SK-N-SH (cell line): ENCODE results near the gene CHD2. TPM values are rescaled to one million over a fixed set of nuclear protein-coding genes. Genes with fewer than 3 reads are reported as not detected.
A peak's percentile ranks its signal among the peaks of the same experiment; 100 is the strongest.

ENCODE experiments used
- CTCF ChIA-PET: fragments of 300-600, 350-600 bp; formaldehyde crosslinking; extraction: SDS; loops from one replicate; lab custom pipeline; 2021; lab: Yijun Ruan, JAX
- POLR2A ChIA-PET: fragments of 350-600 bp; sonication (Branson Sonifier 250); formaldehyde crosslinking; extraction: SDS; loops from one replicate; lab custom pipeline; 2020; ENCODE audit warnings: antibody characterized with exemption, inconsistent platforms; lab: Yijun Ruan, JAX
- DNase-seq: peaks from one replicate; pipeline ENCODE4 v3.0.0; 2012
- H2AFZ ChIP-seq: fragments of 200-600 bp; sonication (generic); 2 replicates; pipeline ENCODE4 v1.8.1; 2016; ENCODE audit warnings: antibody characterized with exemption, mild to moderate bottlenecking, low read depth
- H3F3A ChIP-seq: fragments of 200-600 bp; sonication (generic); replicated peaks from 2 replicates; pipeline ENCODE3; 2016; ENCODE audit warnings: antibody characterized with exemption, mild to moderate bottlenecking; ENCODE audit not compliant: insufficient read depth
- H3K27ac ChIP-seq, 2 experiments: fragments of 200-500 bp in 1 of 2; fragments of 200-600 bp in 1 of 2; sonication (Bioruptor generic) in 1 of 2; sonication (generic), shearing (Covaris generic) in 1 of 2; 2 replicates each; pipeline versions ENCODE4 v1.5.1 to v1.6.1; 2014 to 2016; ENCODE audit warnings: low read depth in 2 of 2, inconsistent platforms in 1 of 2, low read length in 1 of 2, mild to moderate bottlenecking in 1 of 2, mixed read lengths in 1 of 2
- H3K27me3 ChIP-seq: fragments of 200-600 bp; sonication (generic), shearing (Covaris generic); 2 replicates; pipeline ENCODE4 v1.6.1; 2016; ENCODE audit warnings: mixed run types; ENCODE audit not compliant: insufficient read depth
- H3K36me3 ChIP-seq, 2 experiments: fragments of 200-500 bp in 1 of 2; fragments of 200-600 bp in 1 of 2; sonication (Bioruptor generic) in 1 of 2; sonication (generic) in 1 of 2; replicated peaks in 1 of 2; 2 replicates each; pipeline versions ENCODE3 to v1.5.1; 2014 to 2016; ENCODE audit warnings: low read length in 1 of 2, mild to moderate bottlenecking in 1 of 2; ENCODE audit not compliant: insufficient read depth in 2 of 2, control insufficient read depth in 1 of 2
- H3K4me1 ChIP-seq, 2 experiments: fragments of 200-500 bp in 1 of 2; fragments of 200-600 bp in 1 of 2; sonication (Bioruptor generic) in 1 of 2; sonication (generic), shearing (Covaris generic) in 1 of 2; 2 replicates each; pipeline versions ENCODE4 v1.5.1 to v1.6.1; 2014 to 2016; ENCODE audit warnings: low read depth in 1 of 2, low read length in 1 of 2, mixed run types in 1 of 2; ENCODE audit not compliant: insufficient read depth in 2 of 2, control insufficient read depth in 1 of 2
- H3K4me2 ChIP-seq: fragments of 200-600 bp; sonication (generic), shearing (Covaris generic); 2 replicates; pipeline ENCODE4 v1.6.1; 2017; ENCODE audit warnings: mixed run types
- H3K4me3 ChIP-seq, 2 experiments: fragments of 200-500 bp in 1 of 2; fragments of 200-600 bp in 1 of 2; sonication (Bioruptor generic) in 1 of 2; sonication (generic), shearing (Covaris generic) in 1 of 2; 2 replicates each; pipeline versions ENCODE4 v1.5.1 to v1.8.1; 2014 to 2016; ENCODE audit warnings: low read depth in 2 of 2, inconsistent platforms in 1 of 2, low read length in 1 of 2, mild to moderate bottlenecking in 1 of 2, mixed read lengths in 1 of 2, moderate library complexity in 1 of 2
- H3K79me2 ChIP-seq: fragments of 200-600 bp; sonication (generic); 2 replicates; pipeline ENCODE4 v1.8.1; 2017; ENCODE audit warnings: mild to moderate bottlenecking; ENCODE audit not compliant: insufficient read depth
- H3K9ac ChIP-seq: fragments of 200-600 bp; sonication (generic); 2 replicates; pipeline ENCODE4 v1.6.1; 2017; ENCODE audit warnings: mixed run types
- H3K9me2 ChIP-seq: fragments of 200-600 bp; sonication (generic); 2 replicates; pipeline ENCODE4 v1.6.1; 2017; ENCODE audit warnings: mixed run types
- H3K9me3 ChIP-seq: fragments of 200-600 bp; sonication (generic); 2 replicates; pipeline ENCODE4 v1.6.1; 2017; ENCODE audit warnings: mixed run types, mild to moderate bottlenecking, moderate library complexity
- H4K20me1 ChIP-seq: fragments of 200-600 bp; sonication (generic); 2 replicates; pipeline ENCODE4 v1.6.1; 2017; ENCODE audit warnings: mild to moderate bottlenecking, mixed run types; ENCODE audit not compliant: insufficient read depth
- CHD2 ChIP-seq: fragments of 150-350 bp; IDR thresholded peaks from 2 replicates; pipeline ENCODE4 v1.6.1; 2018; ENCODE audit warnings: low read length; ENCODE audit not compliant: partially characterized antibody
- EP300 ChIP-seq, 2 experiments: IDR thresholded peaks; 2 replicates each; pipeline versions ENCODE4 v1.4.0 to v1.6.1; 2012; ENCODE audit warnings: borderline replicate concordance in 1 of 2, low read depth in 1 of 2, low read length in 1 of 2
- EZH2phosphoT487 ChIP-seq: fragments of 200-600 bp; sonication (generic); IDR thresholded peaks from 2 replicates; pipeline ENCODE4 v1.6.1; 2017; ENCODE audit warnings: low read depth, mixed run types, mild to moderate bottlenecking, antibody characterized with exemption, moderate library complexity, borderline replicate concordance
- FOXJ3 ChIP-seq: sonication (generic); formaldehyde crosslinking; IDR thresholded peaks from 2 replicates; pipeline ENCODE4 v1.5.1; 2020; ENCODE audit warnings: mild to moderate bottlenecking, missing genetic modification reagents
- GABPA ChIP-seq: IDR thresholded peaks from 2 replicates; pipeline ENCODE4 v1.4.0; 2012; ENCODE audit warnings: low read depth, mild to moderate bottlenecking
- IRF3 ChIP-seq: fragments of 150-350 bp; IDR thresholded peaks from 2 replicates; pipeline ENCODE4 v1.6.1; 2016; ENCODE audit warnings: mild to moderate bottlenecking, low read depth, low read length
- JUND ChIP-seq: IDR thresholded peaks from 2 replicates; pipeline ENCODE4 v1.4.0; 2012
- MEF2A ChIP-seq: IDR thresholded peaks from 2 replicates; pipeline ENCODE4 v1.4.0; 2012; ENCODE audit warnings: low read depth, borderline replicate concordance
- PBX3 ChIP-seq: IDR thresholded peaks from 2 replicates; pipeline ENCODE4; 2012
- POLR2AphosphoS5 ChIP-seq: IDR thresholded peaks from 2 replicates; pipeline ENCODE4 v1.6.1; 2012; ENCODE audit warnings: low read depth, low read length
- RAD21 ChIP-seq: IDR thresholded peaks from 2 replicates; pipeline ENCODE4 v1.6.1; 2012; ENCODE audit warnings: mild to moderate bottlenecking, low read length
- RXRA ChIP-seq: IDR thresholded peaks from 2 replicates; pipeline ENCODE4 v1.4.0; 2012; ENCODE audit warnings: low read depth, mild to moderate bottlenecking, borderline replicate concordance
- SIN3A ChIP-seq: IDR thresholded peaks from 2 replicates; pipeline ENCODE4 v1.6.1; 2012; ENCODE audit warnings: low read depth, mild to moderate bottlenecking, low read length, moderate library complexity, borderline replicate concordance
- TAF1 ChIP-seq: IDR thresholded peaks from 2 replicates; pipeline ENCODE4 v1.6.1; 2012; ENCODE audit warnings: low read depth, mild to moderate bottlenecking, low read length, moderate library complexity, borderline replicate concordance
- USF2 ChIP-seq: fragments of 150-350 bp; IDR thresholded peaks from 2 replicates; pipeline ENCODE4 v1.6.1; 2017; ENCODE audit warnings: antibody characterized with exemption, low read length, low read depth, borderline replicate concordance
- ZBTB33 ChIP-seq: IDR thresholded peaks from 2 replicates; pipeline ENCODE4 v1.4.0; 2012; ENCODE audit warnings: low read depth, borderline replicate concordance
- WGBS: methylation state at CpG from one replicate; pipeline ENCODE4 v1.1.6; 2017; ENCODE audit warnings: low lambda C conversion rate; 5-methylcytosine and 5-hydroxymethylcytosine counted together
- polyA plus RNA-seq, 3 experiments: library from polyadenylated mRNA; depleted of rRNA; stranded (reverse); fragments of >200 nt; gene quantifications; 2 replicates each; pipeline ENCODE4 v1.2.3, GENCODE V29; 2012

The CHD2 gene
- polyA plus RNA-seq, 1 of the 3 experiments (the other 2 are of a cell fraction): 25.3 TPM

- TF ChIP-seq ZBTB33: peak; percentile 28; the same call in 1 of the 2 replicates
- no peak for TF ChIP-seq RAD21
- TF ChIP-seq PBX3: no peak
- no peak for TF ChIP-seq MEF2A
- peak; percentile 32; the same call in 1 of the 2 replicates for TF ChIP-seq IRF3
- peak; percentile 89; the same call in 1 of the 2 replicates for TF ChIP-seq SIN3A
- TF ChIP-seq USF2: no peak
- peak in 1 of 2 experiments; percentile 73; a peak in 2 of 4 replicates for TF ChIP-seq EP300 (IDR thresholded peaks at IDR 0.05; ENCODE audit: borderline replicate concordance in 1 of 2, low read depth in 1 of 2, low read length in 1 of 2)
Observed at GRCh38 chr15:92903966-92904721, 4.0 kb downstream of the CHD2 start (continued).

- TF ChIP-seq ZBTB33: no peak
- no peak for TF ChIP-seq JUND
- no peak for TF ChIP-seq GABPA
- TF ChIP-seq EZH2phosphoT487: no peak
- TF ChIP-seq POLR2AphosphoS5: no peak
- TF ChIP-seq TAF1: no peak
- TF ChIP-seq CHD2: no peak
- TF ChIP-seq SIN3A: no peak
- TF ChIP-seq FOXJ3 (CRISPR knock-in tag): no peak
- no peak for TF ChIP-seq RXRA
- TF ChIP-seq MEF2A: no peak
- peaks cover 15 to 44% of the 10 kb centered on the region in 2 experiments for H3K36me3 ChIP-seq
- peak overlapping the region; percentile 91 for H3K9ac ChIP-seq
- H3K4me1 ChIP-seq: peaks cover 30 to 32% of the 10 kb centered on the region in 2 experiments
- H3K27ac ChIP-seq: peak overlapping the region; percentile 98 to 99
- H3F3A ChIP-seq: peaks cover 77% of the 10 kb centered on the region
- WGBS: 10% methylated on average over 16 of the region's 16 CpGs
- H3K9me2 ChIP-seq: no peaks in the 10 kb centered on the region
- ChIA-PET POLR2A (interaction anchor here (2.0 kb wide), 1 partner anchor 22 kb away, joined by 5 read pairs; no protein-coding TSS in a partner anchor), CTCF (interaction anchor here (0.9 to 4.7 kb wide), 5 partner anchors 9 to 108 kb away, joined by 3 to 17 read pairs (median 3); no protein-coding TSS in a partner anchor)
- peak overlapping the region; percentile 86 for H3K4me2 ChIP-seq
- H3K27me3 ChIP-seq: no peaks in the 10 kb centered on the region
- H4K20me1 ChIP-seq: peaks cover 11% of the 10 kb centered on the region
- H2AFZ ChIP-seq: no peak overlapping the region
- peak overlapping the region; percentile 59 to 69 for H3K4me3 ChIP-seq
- H3K9me3 ChIP-seq: no peaks in the 10 kb centered on the region
- no peak for DNase-seq
- peaks cover 96% of the 10 kb centered on the region for H3K79me2 ChIP-seq
Observed at GRCh38 chr15:92904722-92905571, 4.8 kb downstream of the CHD2 start.
